Measurements from ENCODE around the gene TCP10L. TPM values are rescaled to one million over a fixed set of nuclear protein-coding genes. Genes with fewer than 3 reads are reported as not detected.

TCP10L gene
- total RNA-seq, 2 experiments from 2014 or later, result 0.34 to 0.41 TPM

DNA sequence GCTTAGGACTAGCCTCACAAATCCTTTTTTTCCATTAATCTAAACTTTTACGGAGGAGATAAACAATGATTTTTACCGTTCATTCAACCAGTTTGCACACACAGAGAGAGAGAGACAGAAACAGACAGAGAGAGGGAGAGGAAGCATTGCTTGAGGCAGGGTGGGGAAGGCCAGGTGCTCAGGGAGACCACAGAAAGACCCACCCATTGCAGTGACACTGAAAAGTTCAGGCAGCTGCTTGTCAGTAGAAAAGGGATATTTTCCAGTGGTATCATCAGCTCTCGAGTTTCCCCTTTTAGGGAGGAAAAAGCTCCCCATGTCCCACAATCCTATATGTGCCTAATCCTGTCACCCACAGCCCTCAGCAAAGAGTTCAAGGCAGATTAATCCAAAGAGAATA lies 27.2 kb downstream of the TCP10L start:
- H3K4me3 Mint-ChIP-seq, result no peak overlapping the region
- POLR2A ChIA-PET, result no interaction called here

DNA sequence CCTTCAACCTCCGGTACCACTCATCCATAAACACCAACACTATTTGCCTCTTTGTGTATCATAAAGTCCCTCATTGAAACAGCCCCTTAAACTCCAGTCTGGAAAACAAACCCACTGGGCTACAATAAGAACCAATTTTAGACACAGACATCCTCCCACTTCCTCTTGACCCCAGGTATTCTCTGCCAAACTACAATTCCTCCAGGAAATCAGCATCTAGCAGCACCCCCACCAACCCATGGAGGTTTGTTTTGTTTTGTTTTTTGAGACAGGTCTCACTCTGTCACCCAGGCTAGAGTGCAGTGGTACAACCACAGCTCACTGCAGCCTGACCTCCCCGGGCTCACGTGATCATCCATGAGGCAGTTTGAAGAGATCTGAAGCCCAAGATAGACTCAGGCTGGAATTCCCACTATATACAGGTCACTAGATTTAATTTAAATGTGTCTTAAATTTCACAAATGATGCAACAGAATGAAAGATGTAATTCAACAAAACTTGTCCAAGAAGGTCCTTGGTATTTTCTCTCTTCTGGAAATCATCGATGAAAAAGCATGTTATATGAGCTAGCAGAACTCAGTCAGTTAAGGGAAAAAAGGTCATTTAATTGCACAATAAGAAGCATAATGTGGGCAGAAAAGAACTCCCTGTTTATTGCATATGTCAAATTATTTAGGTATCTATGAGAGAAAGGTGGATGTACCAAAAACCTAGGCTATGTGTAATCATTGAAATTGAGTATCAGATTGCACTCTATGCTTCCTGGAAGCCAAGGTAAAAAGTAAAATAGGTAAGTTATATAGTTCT lies 30.3 kb downstream of the TCP10L start:
- Histone ChIP-seq H3K27me3 (ENCODE audit: control insufficient read depth in 1 of 2, insufficient read depth in 2 of 2, low read length in 2 of 2) (no peaks in the 10 kb centered on the region), H3K4me3 (ENCODE audit: low read length) (no peak overlapping the region), H3K27ac (ENCODE audit: low read depth in 1 of 2, low read length in 2 of 2) (no peak overlapping the region), H3K36me3 (ENCODE audit: insufficient read depth, low read length) (no peaks in the 10 kb centered on the region), H3K9me3 (ENCODE audit: control insufficient read depth in 1 of 2, insufficient read depth in 1 of 2, low read length in 2 of 2) (no peaks in the 10 kb centered on the region), H3K4me1 (ENCODE audit: insufficient read depth, low read length) (no peaks in the 10 kb centered on the region)
- no peak for TF ChIP-seq CTCF (IDR thresholded peaks at IDR 0.05)
- Mint-ChIP-seq H3K4me3 (no peak overlapping the region), H3K9me3 (no peaks in the 10 kb centered on the region), H3K27ac (no peak overlapping the region), H3K4me1 (ENCODE audit: low read depth) (no peaks in the 10 kb centered on the region), H3K36me3 (ENCODE audit: low read depth) (no peaks in the 10 kb centered on the region), H3K27me3 (no peaks in the 10 kb centered on the region)
- DNase-seq (no peak), ATAC-seq (ENCODE audit: poor library complexity) (no peak)
- intact Hi-C loops (cut with DNase I, micrococcal nuclease), result no loop called here
- ChIA-PET POLR2A (no interaction called here), CTCF (interaction anchor here (0.6 kb wide), 1 partner anchor 736 kb away, joined by 3 read pairs; no protein-coding TSS in a partner anchor)

More for the DNA sequence above, 27.2 kb downstream of the TCP10L start:
- no peak for TF ChIP-seq CTCF (IDR thresholded peaks at IDR 0.05)
- Histone ChIP-seq H3K27me3 (ENCODE audit: control insufficient read depth in 1 of 2, insufficient read depth in 2 of 2, low read length in 2 of 2) (no peaks in the 10 kb centered on the region), H3K36me3 (ENCODE audit: insufficient read depth, low read length) (no peaks in the 10 kb centered on the region), H3K9me3 (ENCODE audit: control insufficient read depth in 1 of 2, insufficient read depth in 1 of 2, low read length in 2 of 2) (no peaks in the 10 kb centered on the region), H3K4me3 (ENCODE audit: low read length) (no peak overlapping the region), H3K27ac (ENCODE audit: low read depth in 1 of 2, low read length in 2 of 2) (no peak overlapping the region), H3K4me1 (ENCODE audit: insufficient read depth, low read length) (no peaks in the 10 kb centered on the region)
- ATAC-seq (ENCODE audit: poor library complexity) (no peak), DNase-seq (no peak)
- Mint-ChIP-seq H3K27me3 (no peaks in the 10 kb centered on the region), H3K9me3 (no peaks in the 10 kb centered on the region), H3K27ac (no peak overlapping the region), H3K36me3 (ENCODE audit: low read depth) (peaks cover 3% of the 10 kb centered on the region), H3K4me1 (ENCODE audit: low read depth) (no peaks in the 10 kb centered on the region)
- CTCF ChIA-PET, result no interaction called here
- intact Hi-C loops (cut with DNase I, micrococcal nuclease), result no loop called here

DNA sequence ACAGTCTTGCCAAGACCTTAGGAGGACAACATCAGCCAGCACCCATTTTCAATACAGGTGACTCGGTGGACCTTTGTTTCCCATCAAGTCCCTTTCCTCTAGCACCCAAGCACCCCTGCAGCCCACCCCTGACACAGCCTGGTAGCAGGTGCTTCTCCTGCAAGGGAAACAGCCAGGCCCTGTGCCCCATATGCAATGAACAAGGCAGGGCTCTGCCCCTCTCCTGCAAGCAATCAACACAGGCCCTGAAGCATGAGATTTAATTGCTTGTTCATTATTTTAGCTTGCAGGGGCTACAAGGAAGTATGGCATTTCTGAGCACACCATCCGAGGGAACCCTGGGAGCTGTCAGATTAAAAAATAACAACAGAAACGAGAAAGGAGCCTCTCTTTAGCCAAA lies 35.4 kb downstream of the TCP10L start:
- intact Hi-C loops (cut with DNase I, micrococcal nuclease), result no loop called here
- Histone ChIP-seq H3K4me3 (ENCODE audit: low read length) (no peak overlapping the region), H3K9me3 (ENCODE audit: control insufficient read depth in 1 of 2, insufficient read depth in 1 of 2, low read length in 2 of 2) (no peaks in the 10 kb centered on the region), H3K36me3 (ENCODE audit: insufficient read depth, low read length) (no peaks in the 10 kb centered on the region), H3K27ac (ENCODE audit: low read depth in 1 of 2, low read length in 2 of 2) (no peak overlapping the region), H3K4me1 (ENCODE audit: insufficient read depth, low read length) (no peaks in the 10 kb centered on the region), H3K27me3 (ENCODE audit: control insufficient read depth in 1 of 2, insufficient read depth in 2 of 2, low read length in 2 of 2) (no peaks in the 10 kb centered on the region)
- no peak for DNase-seq
- no peaks in the 10 kb centered on the region for H3K4me1 Mint-ChIP-seq (ENCODE audit: low read depth)
- no peak overlapping the region for H3K4me3 Mint-ChIP-seq
- no peaks in the 10 kb centered on the region for H3K27me3 Mint-ChIP-seq
- POLR2A ChIA-PET, result interaction anchor here (0.6 to 1.0 kb wide), 2 partner anchors 19 to 29 kb away, joined by 3 read pairs; no protein-coding TSS in a partner anchor
- no peaks in the 10 kb centered on the region for H3K9me3 Mint-ChIP-seq
- CTCF ChIA-PET, result no interaction called here
- ATAC-seq (ENCODE audit: poor library complexity), result no peak
- H3K36me3 Mint-ChIP-seq (ENCODE audit: low read depth), result no peaks in the 10 kb centered on the region
- TF ChIP-seq CTCF (IDR thresholded peaks at IDR 0.05), result no peak
- no peak overlapping the region for H3K27ac Mint-ChIP-seq

All from CD4-positive, alpha-beta T cell (primary cell).